HepG2 (cell line): ENCODE data around the gene PFKFB2. TPM values are rescaled to one million over a fixed set of nuclear protein-coding genes. Genes with fewer than 3 reads are reported as not detected.
A peak's percentile ranks its signal among the peaks of the same experiment; 100 is the strongest.

Experiments
- CBFB ChIP-seq: sonication (generic); formaldehyde crosslinking; IDR thresholded peaks from 2 replicates; pipeline ENCODE4 v1.4.0; 2020; ENCODE audit warnings: missing genetic modification reagents
- FIP1L1 ChIP-seq: fragments of 200-400 bp; formaldehyde crosslinking; IDR thresholded peaks from 2 replicates; pipeline ENCODE4 v1.6.1; 2018; ENCODE audit warnings: low read depth, mild to moderate bottlenecking, low read length, moderate library complexity, borderline replicate concordance; ENCODE audit not compliant: insufficient read depth
- MED13 ChIP-seq: sonication (generic); formaldehyde crosslinking; IDR thresholded peaks from 2 replicates; pipeline ENCODE4 v1.5.0; 2020; ENCODE audit warnings: missing genetic modification reagents
- NFE2 ChIP-seq: sonication (generic); formaldehyde crosslinking; IDR thresholded peaks from 2 replicates; pipeline ENCODE4 v1.4.0; 2020; ENCODE audit warnings: missing genetic modification reagents
- SAP130 ChIP-seq: IDR thresholded peaks from 2 replicates; pipeline ENCODE4 v1.6.1; 2016; ENCODE audit warnings: low read depth
- SMARCE1 ChIP-seq: fragments of 450-650 bp; IDR thresholded peaks from 2 replicates; pipeline ENCODE4 v1.6.1; 2017; ENCODE audit warnings: borderline replicate concordance
- SRY ChIP-seq: sonication (generic); formaldehyde crosslinking; IDR thresholded peaks from 2 replicates; pipeline ENCODE4 v1.8.0; 2022; ENCODE audit warnings: mild to moderate bottlenecking, missing genetic modification reagents
- ZNF205 ChIP-seq: IDR thresholded peaks from 2 replicates; pipeline ENCODE4 v1.6.1; 2018; ENCODE audit warnings: missing biosample characterization, missing genetic modification reagents
- polyA plus RNA-seq, 8 experiments: library from polyadenylated mRNA; depleted of rRNA in 3 of 8; stranded (reverse) in 7 of 8; unstranded in 1 of 8; fragments of >200 nt; fragmentation: Illumina TruSeq in 4 of 8; extraction: Trizol in 4 of 8; gene quantifications; 2 replicates each; pipeline versions ENCODE4 v1.2.1 to v1.2.3, GENCODE V29; 2011 to 2016; ENCODE audit warnings: low read depth in 4 of 8, missing spikeins in 1 of 8, mixed read lengths in 1 of 8; ENCODE audit not compliant: insufficient read depth in 1 of 8
- total RNA-seq, 5 experiments: library from RNA; depleted of rRNA; stranded (reverse); fragments of >200 nt; fragmentation: Illumina TruSeq; extraction: Trizol; gene quantifications; 2 replicates each; pipeline ENCODE4 v1.2.3, GENCODE V29; 2016; ENCODE audit warnings: low read depth in 1 of 5
- TF ChIP-seq, protein P1 (sequence below): sonication (generic); formaldehyde crosslinking; conservative IDR thresholded peaks from 2 replicates; pipeline ENCODE4 v1.8.0; 2022; ENCODE audit warnings: mild to moderate bottlenecking, moderate library complexity, missing genetic modification reagents
- TF ChIP-seq, protein P2 (sequence below): sonication (generic); formaldehyde crosslinking; IDR thresholded peaks from 2 replicates; pipeline ENCODE4 v1.4.0; 2020; ENCODE audit warnings: missing genetic modification reagents
- TF ChIP-seq, protein P3 (sequence below): sonication (generic); formaldehyde crosslinking; IDR thresholded peaks from 2 replicates; pipeline ENCODE4 v1.4.0; 2020; ENCODE audit warnings: missing genetic modification reagents
- TF ChIP-seq, protein P4 (sequence below): sonication (generic); formaldehyde crosslinking; IDR thresholded peaks from 2 replicates; pipeline ENCODE4 v1.4.0; 2020; ENCODE audit warnings: missing genetic modification reagents, mild to moderate bottlenecking, borderline replicate concordance
- TF ChIP-seq, protein P5 (sequence below): sonication (generic); formaldehyde crosslinking; IDR thresholded peaks from 2 replicates; pipeline ENCODE4 v1.5.1; 2020; ENCODE audit warnings: mild to moderate bottlenecking, missing genetic modification reagents, borderline replicate concordance

PFKFB2 gene
- total and polyA plus RNA-seq, 2 of the 13 experiments (the other 11 are each of a cell fraction or from before 2014, with no cell fraction given) = 4.6 to 10.6 TPM

DNA sequence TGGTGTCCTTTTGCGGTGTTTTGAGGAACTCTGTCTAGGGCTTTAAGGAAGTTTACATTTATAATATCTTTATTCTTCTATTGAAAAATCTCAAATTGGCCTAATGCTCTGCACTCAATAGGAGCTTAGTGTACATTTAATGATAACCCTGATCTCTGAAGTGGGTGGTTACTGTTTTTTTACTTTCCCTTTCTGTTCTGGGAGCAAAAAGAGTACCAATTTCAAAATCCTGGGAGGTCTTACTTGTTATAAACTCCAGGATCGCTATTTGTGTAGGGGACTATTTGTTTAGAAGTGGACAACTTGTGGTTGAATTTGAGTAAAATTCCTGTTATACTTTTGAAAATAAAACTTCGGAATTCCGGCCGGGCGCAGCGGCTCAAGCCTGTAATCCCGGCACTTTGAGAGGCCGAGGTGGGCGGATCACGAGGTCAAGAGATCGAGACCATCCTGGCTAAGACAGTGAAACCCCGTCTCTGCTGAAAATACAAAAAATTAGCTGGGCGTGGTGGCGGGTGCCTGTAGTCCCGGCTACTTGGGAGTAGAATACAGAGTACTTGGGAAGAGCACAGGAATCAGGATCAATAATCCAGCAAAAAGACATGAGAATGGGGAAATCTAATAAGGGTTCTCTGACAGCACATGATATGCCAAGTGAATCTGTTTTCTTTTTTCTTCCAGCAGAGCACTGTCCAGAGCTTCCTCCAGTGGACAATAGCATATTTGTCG is 36.7 kb downstream of the PFKFB2 start (continued):
- TF ChIP-seq FIP1L1 (no peak), NFE2 (CRISPR knock-in tag) (no peak), CBFB (CRISPR knock-in tag) (no peak), SRY (CRISPR knock-in tag) (no peak), ZNF205 (CRISPR knock-in tag) (no peak), SAP130 (CRISPR knock-in tag) (peak; percentile 34), SMARCE1 (no peak), MED13 (CRISPR knock-in tag) (no peak)
- TF ChIP-seq, protein P1, sequence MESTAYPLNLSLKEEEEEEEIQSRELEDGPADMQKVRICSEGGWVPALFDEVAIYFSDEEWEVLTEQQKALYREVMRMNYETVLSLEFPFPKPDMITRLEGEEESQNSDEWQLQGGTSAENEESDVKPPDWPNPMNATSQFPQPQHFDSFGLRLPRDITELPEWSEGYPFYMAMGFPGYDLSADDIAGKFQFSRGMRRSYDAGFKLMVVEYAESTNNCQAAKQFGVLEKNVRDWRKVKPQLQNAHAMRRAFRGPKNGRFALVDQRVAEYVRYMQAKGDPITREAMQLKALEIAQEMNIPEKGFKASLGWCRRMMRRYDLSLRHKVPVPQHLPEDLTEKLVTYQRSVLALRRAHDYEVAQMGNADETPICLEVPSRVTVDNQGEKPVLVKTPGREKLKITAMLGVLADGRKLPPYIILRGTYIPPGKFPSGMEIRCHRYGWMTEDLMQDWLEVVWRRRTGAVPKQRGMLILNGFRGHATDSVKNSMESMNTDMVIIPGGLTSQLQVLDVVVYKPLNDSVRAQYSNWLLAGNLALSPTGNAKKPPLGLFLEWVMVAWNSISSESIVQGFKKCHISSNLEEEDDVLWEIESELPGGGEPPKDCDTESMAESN = no peak
- TF ChIP-seq, protein P2, sequence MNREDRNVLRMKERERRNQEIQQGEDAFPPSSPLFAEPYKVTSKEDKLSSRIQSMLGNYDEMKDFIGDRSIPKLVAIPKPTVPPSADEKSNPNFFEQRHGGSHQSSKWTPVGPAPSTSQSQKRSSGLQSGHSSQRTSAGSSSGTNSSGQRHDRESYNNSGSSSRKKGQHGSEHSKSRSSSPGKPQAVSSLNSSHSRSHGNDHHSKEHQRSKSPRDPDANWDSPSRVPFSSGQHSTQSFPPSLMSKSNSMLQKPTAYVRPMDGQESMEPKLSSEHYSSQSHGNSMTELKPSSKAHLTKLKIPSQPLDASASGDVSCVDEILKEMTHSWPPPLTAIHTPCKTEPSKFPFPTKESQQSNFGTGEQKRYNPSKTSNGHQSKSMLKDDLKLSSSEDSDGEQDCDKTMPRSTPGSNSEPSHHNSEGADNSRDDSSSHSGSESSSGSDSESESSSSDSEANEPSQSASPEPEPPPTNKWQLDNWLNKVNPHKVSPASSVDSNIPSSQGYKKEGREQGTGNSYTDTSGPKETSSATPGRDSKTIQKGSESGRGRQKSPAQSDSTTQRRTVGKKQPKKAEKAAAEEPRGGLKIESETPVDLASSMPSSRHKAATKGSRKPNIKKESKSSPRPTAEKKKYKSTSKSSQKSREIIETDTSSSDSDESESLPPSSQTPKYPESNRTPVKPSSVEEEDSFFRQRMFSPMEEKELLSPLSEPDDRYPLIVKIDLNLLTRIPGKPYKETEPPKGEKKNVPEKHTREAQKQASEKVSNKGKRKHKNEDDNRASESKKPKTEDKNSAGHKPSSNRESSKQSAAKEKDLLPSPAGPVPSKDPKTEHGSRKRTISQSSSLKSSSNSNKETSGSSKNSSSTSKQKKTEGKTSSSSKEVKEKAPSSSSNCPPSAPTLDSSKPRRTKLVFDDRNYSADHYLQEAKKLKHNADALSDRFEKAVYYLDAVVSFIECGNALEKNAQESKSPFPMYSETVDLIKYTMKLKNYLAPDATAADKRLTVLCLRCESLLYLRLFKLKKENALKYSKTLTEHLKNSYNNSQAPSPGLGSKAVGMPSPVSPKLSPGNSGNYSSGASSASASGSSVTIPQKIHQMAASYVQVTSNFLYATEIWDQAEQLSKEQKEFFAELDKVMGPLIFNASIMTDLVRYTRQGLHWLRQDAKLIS (CRISPR knock-in tag) = 0 out of 2 replicates have a peak, but pooled peaks have one; percentile 42
- TF ChIP-seq, protein P3, sequence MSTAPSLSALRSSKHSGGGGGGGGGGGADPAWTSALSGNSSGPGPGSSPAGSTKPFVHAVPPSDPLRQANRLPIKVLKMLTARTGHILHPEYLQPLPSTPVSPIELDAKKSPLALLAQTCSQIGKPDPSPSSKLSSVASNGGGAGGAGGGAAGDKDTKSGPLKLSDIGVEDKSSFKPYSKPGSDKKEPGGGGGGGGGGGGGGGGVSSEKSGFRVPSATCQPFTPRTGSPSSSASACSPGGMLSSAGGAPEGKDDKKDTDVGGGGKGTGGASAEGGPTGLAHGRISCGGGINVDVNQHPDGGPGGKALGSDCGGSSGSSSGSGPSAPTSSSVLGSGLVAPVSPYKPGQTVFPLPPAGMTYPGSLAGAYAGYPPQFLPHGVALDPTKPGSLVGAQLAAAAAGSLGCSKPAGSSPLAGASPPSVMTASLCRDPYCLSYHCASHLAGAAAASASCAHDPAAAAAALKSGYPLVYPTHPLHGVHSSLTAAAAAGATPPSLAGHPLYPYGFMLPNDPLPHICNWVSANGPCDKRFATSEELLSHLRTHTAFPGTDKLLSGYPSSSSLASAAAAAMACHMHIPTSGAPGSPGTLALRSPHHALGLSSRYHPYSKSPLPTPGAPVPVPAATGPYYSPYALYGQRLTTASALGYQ = no peak
- TF ChIP-seq, protein P4, sequence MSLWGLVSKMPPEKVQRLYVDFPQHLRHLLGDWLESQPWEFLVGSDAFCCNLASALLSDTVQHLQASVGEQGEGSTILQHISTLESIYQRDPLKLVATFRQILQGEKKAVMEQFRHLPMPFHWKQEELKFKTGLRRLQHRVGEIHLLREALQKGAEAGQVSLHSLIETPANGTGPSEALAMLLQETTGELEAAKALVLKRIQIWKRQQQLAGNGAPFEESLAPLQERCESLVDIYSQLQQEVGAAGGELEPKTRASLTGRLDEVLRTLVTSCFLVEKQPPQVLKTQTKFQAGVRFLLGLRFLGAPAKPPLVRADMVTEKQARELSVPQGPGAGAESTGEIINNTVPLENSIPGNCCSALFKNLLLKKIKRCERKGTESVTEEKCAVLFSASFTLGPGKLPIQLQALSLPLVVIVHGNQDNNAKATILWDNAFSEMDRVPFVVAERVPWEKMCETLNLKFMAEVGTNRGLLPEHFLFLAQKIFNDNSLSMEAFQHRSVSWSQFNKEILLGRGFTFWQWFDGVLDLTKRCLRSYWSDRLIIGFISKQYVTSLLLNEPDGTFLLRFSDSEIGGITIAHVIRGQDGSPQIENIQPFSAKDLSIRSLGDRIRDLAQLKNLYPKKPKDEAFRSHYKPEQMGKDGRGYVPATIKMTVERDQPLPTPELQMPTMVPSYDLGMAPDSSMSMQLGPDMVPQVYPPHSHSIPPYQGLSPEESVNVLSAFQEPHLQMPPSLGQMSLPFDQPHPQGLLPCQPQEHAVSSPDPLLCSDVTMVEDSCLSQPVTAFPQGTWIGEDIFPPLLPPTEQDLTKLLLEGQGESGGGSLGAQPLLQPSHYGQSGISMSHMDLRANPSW = 0 out of 2 replicates have a peak, but pooled peaks have one; percentile 37
- TF ChIP-seq, protein P5, sequence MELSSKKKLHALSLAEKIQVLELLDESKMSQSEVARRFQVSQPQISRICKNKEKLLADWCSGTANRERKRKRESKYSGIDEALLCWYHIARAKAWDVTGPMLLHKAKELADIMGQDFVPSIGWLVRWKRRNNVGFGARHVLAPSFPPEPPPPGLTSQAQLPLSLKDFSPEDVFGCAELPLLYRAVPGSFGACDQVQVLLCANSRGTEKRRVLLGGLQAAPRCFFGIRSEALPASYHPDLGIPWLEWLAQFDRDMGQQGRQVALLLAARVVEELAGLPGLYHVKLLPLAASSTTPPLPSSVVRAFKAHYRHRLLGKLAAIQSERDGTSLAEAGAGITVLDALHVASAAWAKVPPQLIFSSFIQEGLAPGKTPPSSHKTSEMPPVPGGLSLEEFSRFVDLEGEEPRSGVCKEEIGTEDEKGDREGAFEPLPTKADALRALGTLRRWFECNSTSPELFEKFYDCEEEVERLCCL (CRISPR knock-in tag) = no peak
